ENCODE results near the gene SLC29A3.

DNA sequence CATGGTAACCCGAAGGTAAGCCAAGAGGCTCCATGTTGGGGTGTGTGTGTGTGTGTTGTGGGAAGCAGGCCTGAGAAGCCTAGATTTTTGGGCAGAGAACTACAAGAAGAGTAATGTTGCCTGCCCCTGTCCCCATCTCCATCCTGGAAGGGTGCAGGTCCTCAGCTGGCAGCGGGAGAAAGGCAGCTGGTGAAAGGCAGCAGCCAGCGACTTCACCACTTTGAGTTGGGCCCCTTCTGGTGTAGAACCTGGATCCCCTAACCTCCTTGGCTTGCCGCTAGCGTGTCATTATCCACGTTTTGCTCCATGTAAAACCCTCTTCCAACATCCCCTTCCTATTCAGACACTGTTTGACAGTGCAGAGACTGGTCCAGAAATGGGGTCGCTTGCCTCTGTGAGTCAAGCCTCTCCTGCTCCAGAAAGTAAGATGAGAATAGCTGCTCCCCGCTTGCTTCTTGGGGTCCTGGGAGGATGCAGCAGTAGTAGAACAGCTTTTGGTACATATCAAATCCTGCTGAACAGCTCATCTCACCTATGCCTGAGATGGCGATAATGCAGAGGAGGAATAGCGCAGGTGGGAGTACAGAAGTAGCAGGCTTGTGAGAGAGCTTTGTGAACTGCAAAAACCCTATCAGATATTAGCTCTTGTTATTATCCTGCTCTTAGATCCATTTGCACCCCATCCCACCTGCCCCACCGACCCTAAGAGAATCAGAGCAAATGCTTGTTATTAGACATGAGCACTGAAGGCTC lies 55.6 kb downstream of the SLC29A3 start:
- TF ChIP-seq, protein P1, sequence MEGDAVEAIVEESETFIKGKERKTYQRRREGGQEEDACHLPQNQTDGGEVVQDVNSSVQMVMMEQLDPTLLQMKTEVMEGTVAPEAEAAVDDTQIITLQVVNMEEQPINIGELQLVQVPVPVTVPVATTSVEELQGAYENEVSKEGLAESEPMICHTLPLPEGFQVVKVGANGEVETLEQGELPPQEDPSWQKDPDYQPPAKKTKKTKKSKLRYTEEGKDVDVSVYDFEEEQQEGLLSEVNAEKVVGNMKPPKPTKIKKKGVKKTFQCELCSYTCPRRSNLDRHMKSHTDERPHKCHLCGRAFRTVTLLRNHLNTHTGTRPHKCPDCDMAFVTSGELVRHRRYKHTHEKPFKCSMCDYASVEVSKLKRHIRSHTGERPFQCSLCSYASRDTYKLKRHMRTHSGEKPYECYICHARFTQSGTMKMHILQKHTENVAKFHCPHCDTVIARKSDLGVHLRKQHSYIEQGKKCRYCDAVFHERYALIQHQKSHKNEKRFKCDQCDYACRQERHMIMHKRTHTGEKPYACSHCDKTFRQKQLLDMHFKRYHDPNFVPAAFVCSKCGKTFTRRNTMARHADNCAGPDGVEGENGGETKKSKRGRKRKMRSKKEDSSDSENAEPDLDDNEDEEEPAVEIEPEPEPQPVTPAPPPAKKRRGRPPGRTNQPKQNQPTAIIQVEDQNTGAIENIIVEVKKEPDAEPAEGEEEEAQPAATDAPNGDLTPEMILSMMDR (IDR thresholded peaks at IDR 0.05), result no peak
- TF ChIP-seq POLR2AphosphoS5 (IDR thresholded peaks at IDR 0.05), result no peak
